HG02763 (cell line): ENCODE measurements around the gene BIK.
A peak's percentile ranks its signal among the peaks of the same experiment; 100 is the strongest.

Source experiments
- ATAC-seq: cut with Tn5 transposase; IDR thresholded peaks from one replicate; pipeline ENCODE4 v1.9.1; 2021; ENCODE audit warnings: mild to moderate bottlenecking, moderate library complexity; ENCODE audit not compliant: unreplicated experiment

BIK gene

GRCh38 chr22:43110444-43110926 lies at the start of gene BIK:
Gene BIK, plus strand, starts transcription at chr22:43110750. Its CDS starts 13,273 bp downstream, at chr22:43124023.
- ATAC-seq = no peak

- ATAC-seq = no peak
Measured at GRCh38 chr22:43066134-43066533, 44.4 kb upstream of the BIK start.

- no peak for ATAC-seq
Measured at GRCh38 chr22:43066844-43067385, 43.6 kb upstream of the BIK start.

- ATAC-seq = no peak
Measured at GRCh38 chr22:43077121-43077877, 33.3 kb upstream of the BIK start.

GRCh38 chr22:43078522-43078921 lies 32.0 kb upstream of the BIK start:
- no peak for ATAC-seq

- no peak for ATAC-seq
Measured at GRCh38 chr22:43079742-43080141, 30.8 kb upstream of the BIK start.

- no peak for ATAC-seq
Measured at GRCh38 chr22:43080616-43081015, 29.9 kb upstream of the BIK start.

- ATAC-seq = no peak
Measured at GRCh38 chr22:43081968-43082367, 28.6 kb upstream of the BIK start.

GRCh38 chr22:43085658-43086606 lies 24.6 kb upstream of the BIK start:
- ATAC-seq = no peak

GRCh38 chr22:43088627-43088983 lies 21.9 kb upstream of the BIK start:
- no peak for ATAC-seq

- peak; percentile 80 for ATAC-seq
Measured at GRCh38 chr22:43088984-43089717, 21.4 kb upstream of the BIK start, which contains the start of gene TTLL1. Gene TTLL1, minus strand, starts transcription at chr22:43089391. Its CDS starts 13,805 bp downstream, at chr22:43075586.

- ATAC-seq = no peak
Measured at GRCh38 chr22:43090130-43090789, 20.3 kb upstream of the BIK start.

- ATAC-seq = no peak
Measured at GRCh38 chr22:43092085-43092484, 18.5 kb upstream of the BIK start.

GRCh38 chr22:43094085-43094484 lies 16.5 kb upstream of the BIK start:
- ATAC-seq = no peak

- no peak for ATAC-seq
Measured at GRCh38 chr22:43094551-43094950, 16.0 kb upstream of the BIK start.

GRCh38 chr22:43096420-43096819 lies 14.1 kb upstream of the BIK start:
- no peak for ATAC-seq

GRCh38 chr22:43098356-43098755 lies 12.2 kb upstream of the BIK start:
- ATAC-seq = no peak

GRCh38 chr22:43099095-43099494 lies 11.5 kb upstream of the BIK start:
- ATAC-seq = no peak

GRCh38 chr22:43100225-43100624 lies 10.3 kb upstream of the BIK start:
- ATAC-seq = no peak

GRCh38 chr22:43101306-43101705 lies 9.2 kb upstream of the BIK start:
- ATAC-seq = no peak
